Measurements from ENCODE around the gene ITGAL.
"Not testable (repeated sequence)": the region's sequence is repeated elsewhere in the genome, so short reads cannot be mapped to it uniquely, and the experiment has no call there.

ITGAL gene

GRCh38 chr16:30491744-30492308 lies 19.3 kb downstream of the ITGAL start:
- DNase-seq (ENCODE audit: low read depth) = peak; percentile 83

- DNase-seq (ENCODE audit: low read depth) = no peak
Measured at GRCh38 chr16:30493941-30494488, 21.5 kb downstream of the ITGAL start.

GRCh38 chr16:30494709-30495108 lies 22.2 kb downstream of the ITGAL start:
- DNase-seq (ENCODE audit: low read depth) = no peak

- no peak for DNase-seq (ENCODE audit: low read depth)
Measured at GRCh38 chr16:30499284-30499683, 26.7 kb downstream of the ITGAL start.

- DNase-seq (ENCODE audit: low read depth) = no peak
Measured at GRCh38 chr16:30503403-30504296, 31.1 kb downstream of the ITGAL start.

GRCh38 chr16:30509081-30509765 lies 36.7 kb downstream of the ITGAL start:
- no peak for DNase-seq (ENCODE audit: low read depth)

- no peak for DNase-seq (ENCODE audit: low read depth)
Measured at GRCh38 chr16:30510376-30510938, 37.9 kb downstream of the ITGAL start.

GRCh38 chr16:30511509-30511908 lies 39.0 kb downstream of the ITGAL start:
- no peak for DNase-seq (ENCODE audit: low read depth)

- no peak for DNase-seq (ENCODE audit: low read depth)
Measured at GRCh38 chr16:30515275-30515674, 42.7 kb downstream of the ITGAL start.

- DNase-seq (ENCODE audit: low read depth) = no peak
Measured at GRCh38 chr16:30518552-30518951, 46.0 kb downstream of the ITGAL start.

GRCh38 chr16:30519120-30520049 lies 46.8 kb downstream of the ITGAL start:
- DNase-seq (ENCODE audit: low read depth) = no peak

GRCh38 chr16:30521476-30521872 lies 48.9 kb downstream of the ITGAL start:
- DNase-seq (ENCODE audit: low read depth) = no peak

GRCh38 chr16:30521873-30522641 lies 49.5 kb downstream of the ITGAL start:
- DNase-seq (ENCODE audit: low read depth) = no peak

- not testable (repeated sequence) for DNase-seq (ENCODE audit: low read depth)
Measured at GRCh38 chr16:30522702-30523463, 50.3 kb downstream of the ITGAL start.

GRCh38 chr16:30523768-30524574 lies 51.4 kb downstream of the ITGAL start:
- no peak for DNase-seq (ENCODE audit: low read depth)

GRCh38 chr16:30524575-30525568 lies 52.3 kb downstream of the ITGAL start:
- no peak for DNase-seq (ENCODE audit: low read depth)

GRCh38 chr16:30525844-30526136 lies 53.2 kb downstream of the ITGAL start:
- DNase-seq (ENCODE audit: low read depth) = no peak
